D721Med (cell line): ENCODE measurements around the gene NISCH.
A peak's percentile ranks its signal among the peaks of the same experiment; 100 is the strongest.
"Not testable (repeated sequence)": the region's sequence is repeated elsewhere in the genome, so short reads cannot be mapped to it uniquely, and the experiment has no call there.

Source experiments
- DNase-seq: peaks from one replicate; pipeline ENCODE4 v3.0.0; 2011; ENCODE audit warnings: low spot score; ENCODE audit not compliant: insufficient read length
- FAIRE-seq: peaks from 2 replicates; lab custom pipeline; 2011; peaks lifted over from hg19 to GRCh38; lab: Jason Lieb, UNC
- TF ChIP-seq, protein P1 (sequence below): IDR thresholded peaks from 2 replicates; pipeline ENCODE4 v1.5.1; 2012; ENCODE audit warnings: mild to moderate bottlenecking, control low read depth; ENCODE audit not compliant: insufficient read depth; ENCODE audit errors: missing control alignments

Gene NISCH

DNA sequence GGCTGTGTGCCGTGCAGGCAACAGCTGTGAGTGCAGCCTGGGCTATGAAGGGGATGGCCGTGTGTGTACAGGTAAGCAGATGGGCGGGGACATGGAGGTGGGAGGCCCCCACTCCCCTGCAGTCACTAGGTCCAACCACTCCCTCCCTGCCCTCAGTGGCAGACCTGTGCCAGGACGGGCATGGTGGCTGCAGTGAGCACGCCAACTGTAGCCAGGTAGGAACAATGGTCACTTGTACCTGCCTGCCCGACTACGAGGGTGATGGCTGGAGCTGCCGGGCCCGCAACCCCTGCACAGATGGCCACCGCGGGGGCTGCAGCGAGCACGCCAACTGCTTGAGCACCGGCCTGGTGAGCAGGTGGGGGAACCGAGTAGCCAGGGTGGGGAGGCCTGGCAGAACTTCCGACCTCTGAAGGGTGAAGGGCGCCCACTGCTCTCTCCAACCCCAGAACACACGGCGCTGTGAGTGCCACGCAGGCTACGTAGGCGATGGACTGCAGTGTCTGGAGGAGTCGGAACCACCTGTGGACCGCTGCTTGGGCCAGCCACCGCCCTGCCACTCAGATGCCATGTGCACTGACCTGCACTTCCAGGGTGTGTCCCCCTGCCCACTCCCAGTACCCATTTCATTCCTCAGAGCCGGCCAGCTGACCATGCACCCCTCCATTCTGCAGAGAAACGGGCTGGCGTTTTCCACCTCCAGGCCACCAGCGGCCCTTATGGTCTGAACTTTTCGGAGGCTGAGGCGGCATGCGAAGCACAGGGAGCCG is 66.7 kb downstream of the NISCH start:
- TF ChIP-seq, protein P1, sequence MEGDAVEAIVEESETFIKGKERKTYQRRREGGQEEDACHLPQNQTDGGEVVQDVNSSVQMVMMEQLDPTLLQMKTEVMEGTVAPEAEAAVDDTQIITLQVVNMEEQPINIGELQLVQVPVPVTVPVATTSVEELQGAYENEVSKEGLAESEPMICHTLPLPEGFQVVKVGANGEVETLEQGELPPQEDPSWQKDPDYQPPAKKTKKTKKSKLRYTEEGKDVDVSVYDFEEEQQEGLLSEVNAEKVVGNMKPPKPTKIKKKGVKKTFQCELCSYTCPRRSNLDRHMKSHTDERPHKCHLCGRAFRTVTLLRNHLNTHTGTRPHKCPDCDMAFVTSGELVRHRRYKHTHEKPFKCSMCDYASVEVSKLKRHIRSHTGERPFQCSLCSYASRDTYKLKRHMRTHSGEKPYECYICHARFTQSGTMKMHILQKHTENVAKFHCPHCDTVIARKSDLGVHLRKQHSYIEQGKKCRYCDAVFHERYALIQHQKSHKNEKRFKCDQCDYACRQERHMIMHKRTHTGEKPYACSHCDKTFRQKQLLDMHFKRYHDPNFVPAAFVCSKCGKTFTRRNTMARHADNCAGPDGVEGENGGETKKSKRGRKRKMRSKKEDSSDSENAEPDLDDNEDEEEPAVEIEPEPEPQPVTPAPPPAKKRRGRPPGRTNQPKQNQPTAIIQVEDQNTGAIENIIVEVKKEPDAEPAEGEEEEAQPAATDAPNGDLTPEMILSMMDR: no peak
- FAIRE-seq (no peak), DNase-seq (peak; percentile 23)

DNA sequence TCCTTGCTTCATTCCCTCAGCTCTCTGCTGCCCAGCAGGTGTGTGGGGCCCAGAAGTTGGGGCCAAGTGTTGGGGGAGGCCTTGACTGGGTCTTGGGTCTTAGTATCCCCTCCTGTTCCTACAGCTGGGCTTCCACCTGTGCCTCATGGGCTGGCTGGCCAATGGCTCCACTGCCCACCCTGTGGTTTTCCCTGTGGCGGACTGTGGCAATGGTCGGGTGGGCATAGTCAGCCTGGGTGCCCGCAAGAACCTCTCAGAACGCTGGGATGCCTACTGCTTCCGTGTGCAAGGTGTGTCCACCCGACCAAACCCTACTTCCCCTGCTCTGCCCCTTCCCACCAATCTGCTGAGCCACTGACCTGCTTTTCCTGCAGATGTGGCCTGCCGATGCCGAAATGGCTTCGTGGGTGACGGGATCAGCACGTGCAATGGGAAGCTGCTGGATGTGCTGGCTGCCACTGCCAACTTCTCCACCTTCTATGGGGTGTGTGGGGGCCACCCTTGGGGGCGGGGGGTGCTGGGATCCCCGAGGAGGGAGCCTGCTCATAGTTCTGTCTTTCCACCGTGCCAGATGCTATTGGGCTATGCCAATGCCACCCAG is 67.3 kb downstream of the NISCH start:
- TF ChIP-seq, protein P1: no peak
- FAIRE-seq (no peak), DNase-seq (peak; percentile 21)

DNA sequence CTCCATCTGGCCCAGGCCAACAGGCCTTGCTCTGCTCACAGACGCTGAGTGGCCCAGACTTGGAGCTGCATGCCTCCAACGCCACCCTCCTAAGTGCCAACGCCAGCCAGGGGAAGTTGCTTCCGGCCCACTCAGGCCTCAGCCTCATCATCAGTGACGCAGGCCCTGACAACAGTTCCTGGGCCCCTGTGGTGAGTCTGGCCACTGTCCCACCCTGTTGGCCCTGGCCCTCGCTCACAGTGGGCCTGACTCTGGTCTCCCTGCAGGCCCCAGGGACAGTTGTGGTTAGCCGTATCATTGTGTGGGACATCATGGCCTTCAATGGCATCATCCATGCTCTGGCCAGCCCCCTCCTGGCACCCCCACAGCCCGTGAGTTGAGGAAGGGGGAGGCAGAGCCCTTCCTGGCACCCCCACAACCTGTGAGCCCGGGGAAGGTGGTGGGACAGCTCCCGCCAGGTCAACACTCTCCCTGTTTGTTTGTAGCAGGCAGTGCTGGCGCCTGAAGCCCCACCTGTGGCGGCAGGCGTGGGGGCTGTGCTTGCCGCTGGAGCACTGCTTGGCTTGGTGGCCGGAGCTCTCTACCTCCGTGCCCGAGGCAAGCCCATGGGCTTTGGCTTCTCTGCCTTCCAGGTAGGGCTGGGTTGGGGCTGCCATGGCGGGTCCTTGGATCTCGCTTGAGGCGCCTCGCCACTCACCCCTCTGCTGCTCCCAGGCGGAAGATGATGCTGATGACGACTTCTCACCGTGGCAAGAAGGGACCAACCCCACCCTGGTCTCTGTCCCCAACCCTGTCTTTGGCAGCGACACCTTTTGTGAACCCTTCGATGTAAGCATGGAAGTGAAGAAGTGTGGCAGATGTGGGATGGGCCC is 68.2 kb downstream of the NISCH start:
- FAIRE-seq: no peak

DNA sequence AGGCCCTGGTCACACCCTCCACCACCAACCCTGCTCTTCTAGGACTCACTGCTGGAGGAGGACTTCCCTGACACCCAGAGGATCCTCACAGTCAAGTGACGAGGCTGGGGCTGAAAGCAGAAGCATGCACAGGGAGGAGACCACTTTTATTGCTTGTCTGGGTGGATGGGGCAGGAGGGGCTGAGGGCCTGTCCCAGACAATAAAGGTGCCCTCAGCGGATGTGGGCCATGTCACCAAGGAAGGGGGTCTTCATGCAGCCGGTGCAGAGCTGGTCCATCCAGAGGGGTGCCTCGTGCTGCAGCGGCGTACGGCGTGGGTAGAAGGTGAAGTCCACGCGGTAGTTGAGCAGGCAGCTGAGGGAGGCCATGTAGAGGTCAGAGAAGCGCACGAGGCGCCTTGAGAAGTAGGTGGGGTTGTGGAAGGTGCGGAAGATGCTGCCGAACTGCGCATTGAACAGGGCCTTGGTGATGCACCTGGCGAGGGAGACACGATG is 68.9 kb downstream of the NISCH start:
- FAIRE-seq: no peak
- DNase-seq: peak; percentile 16
- TF ChIP-seq, protein P1: no peak

More for the DNA sequence above, 68.2 kb downstream of the NISCH start:
- peak; percentile 18 for DNase-seq
- TF ChIP-seq, protein P1: no peak

DNA sequence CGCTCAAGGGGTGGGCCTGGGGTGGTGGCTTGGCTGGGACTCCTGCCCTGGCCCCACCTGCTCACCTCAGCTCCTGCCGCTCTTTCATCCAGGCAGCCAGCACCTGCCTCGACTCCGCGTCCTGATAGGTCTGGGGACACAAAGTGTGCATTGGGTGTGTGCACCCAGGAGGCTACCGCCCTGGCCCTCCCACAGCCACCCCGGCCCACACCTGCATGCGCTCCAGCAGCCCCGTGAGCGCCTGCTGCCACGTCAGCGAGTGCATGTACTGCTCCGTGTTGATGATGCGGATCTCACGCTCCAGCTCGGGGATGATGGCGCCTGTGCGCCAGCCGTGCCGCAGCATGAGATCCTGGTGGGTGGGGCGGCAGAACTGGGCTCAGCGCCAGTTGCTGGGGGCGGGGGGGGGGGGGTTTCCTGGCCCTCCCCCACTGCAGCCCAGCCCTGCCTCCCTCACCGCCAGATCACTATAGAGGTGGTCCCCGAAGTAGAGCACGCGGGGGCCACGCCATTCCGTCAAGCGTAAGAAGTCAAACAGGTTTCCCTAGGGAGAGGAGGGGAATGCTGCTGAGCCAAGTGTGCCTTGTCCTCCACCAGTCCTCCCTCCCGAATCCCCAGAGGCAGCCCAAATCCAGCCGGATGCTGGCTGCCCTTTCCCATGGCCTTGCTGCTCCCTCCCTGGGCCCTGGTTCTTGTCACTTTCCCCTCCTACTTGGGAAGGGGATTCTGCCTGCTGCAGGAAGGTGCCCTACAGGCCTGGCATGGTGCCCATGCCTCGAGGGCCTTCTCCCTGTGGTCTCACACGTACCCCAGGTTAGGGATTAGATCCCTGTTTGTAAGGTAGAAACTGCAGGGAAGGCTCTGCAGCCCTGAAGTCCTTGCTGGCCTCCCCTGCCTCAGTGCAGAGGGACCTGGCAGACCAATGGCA is 69.6 kb downstream of the NISCH start:
- DNase-seq (peak; percentile 26), FAIRE-seq (no peak)
- TF ChIP-seq, protein P1: no peak

DNA sequence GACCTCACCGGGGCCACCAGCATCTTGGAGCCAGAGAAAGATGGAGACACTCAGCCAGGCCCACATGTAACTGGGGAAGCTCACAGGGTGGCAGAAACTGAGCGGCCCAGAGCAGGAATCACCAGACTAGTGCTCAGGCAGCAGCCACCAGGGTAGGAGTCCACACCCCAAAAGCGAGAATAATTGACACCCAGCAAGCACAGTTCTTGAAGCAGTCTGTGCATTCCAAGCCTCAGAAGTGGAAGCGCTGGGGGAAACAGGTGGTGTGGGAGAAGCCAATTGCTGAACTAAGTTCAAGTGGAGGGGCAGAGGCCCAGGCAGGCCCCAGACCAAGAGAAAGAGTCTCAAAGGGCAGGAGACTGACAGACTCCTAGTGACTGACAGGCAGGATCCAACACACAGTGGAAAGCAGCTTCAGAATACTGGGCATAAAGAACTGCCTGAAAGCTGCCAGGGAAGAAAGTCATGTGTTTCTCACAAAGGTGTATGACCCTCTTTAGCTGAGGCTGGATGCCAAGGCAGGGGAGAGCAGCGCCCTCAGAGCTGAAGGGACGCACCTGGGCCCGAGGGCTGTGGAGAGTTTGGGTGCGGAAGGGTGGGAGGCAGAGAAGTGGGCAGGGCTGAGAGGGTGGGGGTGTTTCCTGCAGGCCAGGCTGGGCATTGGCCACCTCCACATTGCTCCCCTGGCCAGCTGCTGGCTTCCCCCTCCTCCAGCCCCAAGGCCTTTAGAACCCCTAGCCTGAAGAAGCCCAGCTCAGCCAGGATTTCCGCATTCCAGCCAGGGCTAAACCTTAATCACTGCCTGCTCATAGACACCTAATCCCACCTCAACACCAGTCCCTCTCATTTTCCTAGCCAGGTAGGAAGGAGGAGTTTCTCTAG is 70.5 kb downstream of the NISCH start:
- FAIRE-seq (no peak), DNase-seq (peak; percentile 55)
- TF ChIP-seq, protein P1: no peak

DNA sequence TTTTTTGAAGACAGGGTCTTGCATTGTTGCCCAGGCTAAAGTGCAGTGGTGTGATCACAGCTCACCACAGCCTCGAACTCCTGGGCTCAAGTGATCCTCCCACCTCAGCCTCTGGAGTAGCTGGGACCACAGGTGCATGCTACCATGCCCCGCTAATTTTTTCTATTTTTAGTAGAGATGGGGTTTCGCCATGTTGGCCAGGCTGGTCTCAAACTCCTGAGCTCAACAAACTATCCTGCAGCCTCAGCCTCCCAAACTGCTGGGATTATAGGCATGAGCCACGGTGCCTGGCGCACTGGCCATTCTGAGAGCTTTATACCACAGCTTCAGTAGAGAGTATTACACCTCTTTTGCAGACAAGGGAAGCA is 71.3 kb downstream of the NISCH start:
- not testable (repeated sequence) for DNase-seq

More for the DNA sequence above, 71.3 kb downstream of the NISCH start:
- not testable (repeated sequence) for FAIRE-seq
